ENCODE measurements around the gene POMP.

POMP gene

GRCh38 chr13:28699246-28699645 lies 40.3 kb downstream of the POMP start:
- H3K9me3 Mint-ChIP-seq, result no peaks in the 10 kb centered on the region
- no peak overlapping the region for H3K4me3 Mint-ChIP-seq
- H3K27ac Mint-ChIP-seq, result no peak overlapping the region
- no peaks in the 10 kb centered on the region for H3K27me3 Mint-ChIP-seq (ENCODE audit: low read depth)
- no peaks in the 10 kb centered on the region for H3K4me1 Mint-ChIP-seq (ENCODE audit: low read depth)
- H3K36me3 Mint-ChIP-seq (ENCODE audit: low read depth), result peaks cover 14% of the 10 kb centered on the region

GRCh38 chr13:28704282-28704681 lies 45.4 kb downstream of the POMP start:
- H3K4me1 Mint-ChIP-seq (ENCODE audit: low read depth), result peaks cover 11% of the 10 kb centered on the region

GRCh38 chr13:28704919-28705318 lies 46.0 kb downstream of the POMP start:
- Mint-ChIP-seq H3K4me1 (ENCODE audit: low read depth) (peaks cover 11% of the 10 kb centered on the region), H3K27ac (no peak overlapping the region), H3K4me3 (no peak overlapping the region), H3K9me3 (no peaks in the 10 kb centered on the region), H3K36me3 (ENCODE audit: low read depth) (peaks cover 17% of the 10 kb centered on the region), H3K27me3 (ENCODE audit: low read depth) (no peaks in the 10 kb centered on the region)

More at GRCh38 chr13:28704282-28704681, 45.4 kb downstream of the POMP start:
- peaks cover 15% of the 10 kb centered on the region for H3K36me3 Mint-ChIP-seq (ENCODE audit: low read depth)
- no peak overlapping the region for H3K27ac Mint-ChIP-seq
- no peak overlapping the region for H3K4me3 Mint-ChIP-seq
- H3K9me3 Mint-ChIP-seq, result no peaks in the 10 kb centered on the region
- H3K27me3 Mint-ChIP-seq (ENCODE audit: low read depth), result no peaks in the 10 kb centered on the region

GRCh38 chr13:28705461-28706083 lies 46.6 kb downstream of the POMP start:
- no peak overlapping the region for H3K27ac Mint-ChIP-seq
- H3K4me1 Mint-ChIP-seq (ENCODE audit: low read depth), result peaks cover 11% of the 10 kb centered on the region
- no peak overlapping the region for H3K4me3 Mint-ChIP-seq
- no peaks in the 10 kb centered on the region for H3K27me3 Mint-ChIP-seq (ENCODE audit: low read depth)
- peaks cover 15% of the 10 kb centered on the region for H3K36me3 Mint-ChIP-seq (ENCODE audit: low read depth)
- H3K9me3 Mint-ChIP-seq, result no peaks in the 10 kb centered on the region

- H3K9me3 Mint-ChIP-seq, result no peaks in the 10 kb centered on the region
- H3K27ac Mint-ChIP-seq, result no peak overlapping the region
- H3K36me3 Mint-ChIP-seq (ENCODE audit: low read depth), result peaks cover 20% of the 10 kb centered on the region
Measured at GRCh38 chr13:28707629-28708427, 48.9 kb downstream of the POMP start.

GRCh38 chr13:28710161-28710560 lies 51.2 kb downstream of the POMP start:
- peaks cover 11% of the 10 kb centered on the region for H3K4me1 Mint-ChIP-seq (ENCODE audit: low read depth)

More at GRCh38 chr13:28707629-28708427, 48.9 kb downstream of the POMP start:
- Mint-ChIP-seq H3K4me1 (ENCODE audit: low read depth) (peaks cover 11% of the 10 kb centered on the region), H3K4me3 (no peak overlapping the region), H3K27me3 (ENCODE audit: low read depth) (no peaks in the 10 kb centered on the region)

GRCh38 chr13:28714651-28715050 lies 55.7 kb downstream of the POMP start:
- Mint-ChIP-seq H3K27ac (no peak overlapping the region), H3K4me1 (ENCODE audit: low read depth) (peaks cover 20% of the 10 kb centered on the region)

More at GRCh38 chr13:28710161-28710560, 51.2 kb downstream of the POMP start:
- Mint-ChIP-seq H3K36me3 (ENCODE audit: low read depth) (peaks cover 19% of the 10 kb centered on the region), H3K4me3 (no peak overlapping the region), H3K27ac (no peak overlapping the region), H3K9me3 (no peaks in the 10 kb centered on the region), H3K27me3 (ENCODE audit: low read depth) (no peaks in the 10 kb centered on the region)

GRCh38 chr13:28716511-28716910 lies 57.6 kb downstream of the POMP start:
- Mint-ChIP-seq H3K36me3 (ENCODE audit: low read depth) (peaks cover 13% of the 10 kb centered on the region), H3K27me3 (ENCODE audit: low read depth) (no peaks in the 10 kb centered on the region), H3K4me1 (ENCODE audit: low read depth) (peaks cover 20% of the 10 kb centered on the region), H3K27ac (no peak overlapping the region), H3K9me3 (no peaks in the 10 kb centered on the region), H3K4me3 (no peak overlapping the region)

More at GRCh38 chr13:28714651-28715050, 55.7 kb downstream of the POMP start:
- no peaks in the 10 kb centered on the region for H3K27me3 Mint-ChIP-seq (ENCODE audit: low read depth)
- H3K36me3 Mint-ChIP-seq (ENCODE audit: low read depth), result peaks cover 18% of the 10 kb centered on the region
- no peak overlapping the region for H3K4me3 Mint-ChIP-seq
- no peaks in the 10 kb centered on the region for H3K9me3 Mint-ChIP-seq

GRCh38 chr13:28717170-28717569 lies 58.2 kb downstream of the POMP start:
- Mint-ChIP-seq H3K27me3 (ENCODE audit: low read depth) (peaks cover 6% of the 10 kb centered on the region), H3K9me3 (no peaks in the 10 kb centered on the region), H3K36me3 (ENCODE audit: low read depth) (peaks cover 8% of the 10 kb centered on the region), H3K4me1 (ENCODE audit: low read depth) (peaks cover 20% of the 10 kb centered on the region), H3K27ac (peak overlapping the region; percentile 74), H3K4me3 (peak overlapping the region; percentile 77)

GRCh38 chr13:28718196-28718542 lies 59.2 kb downstream of the POMP start:
- H3K36me3 Mint-ChIP-seq (ENCODE audit: low read depth), result peaks cover 8% of the 10 kb centered on the region
- peaks cover 7% of the 10 kb centered on the region for H3K27me3 Mint-ChIP-seq (ENCODE audit: low read depth)

GRCh38 chr13:28718543-28719226 lies 59.8 kb downstream of the POMP start, which contains the start of gene SLC46A3:
TSS of gene SLC46A3 (minus strand) at chr13:28718970. CDS start at chr13:28717998, 972 bp downstream.
- Mint-ChIP-seq H3K27me3 (ENCODE audit: low read depth) (peaks cover 7% of the 10 kb centered on the region), H3K4me1 (ENCODE audit: low read depth) (peaks cover 20% of the 10 kb centered on the region), H3K36me3 (ENCODE audit: low read depth) (peaks cover 8% of the 10 kb centered on the region), H3K9me3 (no peaks in the 10 kb centered on the region), H3K4me3 (peak within 1 kb of the TSS; percentile 89), H3K27ac (peak within 1 kb of the TSS; percentile 71)

More at GRCh38 chr13:28718196-28718542, 59.2 kb downstream of the POMP start:
- H3K9me3 Mint-ChIP-seq, result no peaks in the 10 kb centered on the region
- H3K27ac Mint-ChIP-seq, result peak overlapping the region; percentile 71
- peaks cover 20% of the 10 kb centered on the region for H3K4me1 Mint-ChIP-seq (ENCODE audit: low read depth)
- peak overlapping the region; percentile 89 for H3K4me3 Mint-ChIP-seq

- H3K9me3 Mint-ChIP-seq, result no peaks in the 10 kb centered on the region
- peak overlapping the region; percentile 89 for H3K4me3 Mint-ChIP-seq
- H3K36me3 Mint-ChIP-seq (ENCODE audit: low read depth), result peaks cover 8% of the 10 kb centered on the region
- H3K4me1 Mint-ChIP-seq (ENCODE audit: low read depth), result peaks cover 20% of the 10 kb centered on the region
- H3K27ac Mint-ChIP-seq, result peak overlapping the region; percentile 46
- H3K27me3 Mint-ChIP-seq (ENCODE audit: low read depth), result peaks cover 7% of the 10 kb centered on the region
Measured at GRCh38 chr13:28719227-28720055, 60.5 kb downstream of the POMP start.

GRCh38 chr13:28723806-28724205 lies 64.9 kb downstream of the POMP start:
- Mint-ChIP-seq H3K9me3 (no peaks in the 10 kb centered on the region), H3K27me3 (ENCODE audit: low read depth) (peaks cover 23% of the 10 kb centered on the region), H3K36me3 (ENCODE audit: low read depth) (no peaks in the 10 kb centered on the region), H3K4me1 (ENCODE audit: low read depth) (peaks cover 7% of the 10 kb centered on the region), H3K4me3 (no peak overlapping the region), H3K27ac (no peak overlapping the region)
